B cell (primary cell): ENCODE results near the gene DYNLT2B.

Source experiments
- EZH2 ChIP-seq: IDR thresholded peaks from 2 replicates; pipeline ENCODE4 v1.6.1; 2012; ENCODE audit warnings: borderline replicate concordance, low read depth, mild to moderate bottlenecking, moderate library complexity, low read length; ENCODE audit not compliant: insufficient read depth, poor library complexity, severe bottlenecking
- TF ChIP-seq, protein P1 (sequence below): fragments of 200-600 bp; IDR thresholded peaks from one replicate; pipeline ENCODE4 v1.8.0; 2022; ENCODE audit warnings: antibody characterized with exemption, mild to moderate bottlenecking

DNA sequence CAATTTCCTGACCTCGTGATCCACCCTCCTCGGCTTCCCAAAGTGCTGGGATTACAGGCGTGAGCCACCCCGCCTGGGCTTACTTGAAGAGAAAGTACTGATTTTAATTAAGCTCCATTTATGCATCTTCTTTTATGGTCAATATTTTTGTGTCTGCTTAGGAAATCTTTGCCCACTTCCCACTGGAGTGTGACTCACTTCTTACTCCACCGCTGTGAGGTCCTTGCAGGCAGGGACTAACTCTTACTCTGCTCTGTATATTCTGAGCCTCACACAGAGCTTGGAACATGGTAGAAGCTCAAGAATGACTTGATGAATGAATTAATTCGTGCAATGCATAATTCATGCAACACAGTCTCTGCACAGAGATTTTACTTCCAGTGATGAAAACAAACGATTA lies 23.1 kb upstream of the DYNLT2B start:
- TF ChIP-seq, protein P1, sequence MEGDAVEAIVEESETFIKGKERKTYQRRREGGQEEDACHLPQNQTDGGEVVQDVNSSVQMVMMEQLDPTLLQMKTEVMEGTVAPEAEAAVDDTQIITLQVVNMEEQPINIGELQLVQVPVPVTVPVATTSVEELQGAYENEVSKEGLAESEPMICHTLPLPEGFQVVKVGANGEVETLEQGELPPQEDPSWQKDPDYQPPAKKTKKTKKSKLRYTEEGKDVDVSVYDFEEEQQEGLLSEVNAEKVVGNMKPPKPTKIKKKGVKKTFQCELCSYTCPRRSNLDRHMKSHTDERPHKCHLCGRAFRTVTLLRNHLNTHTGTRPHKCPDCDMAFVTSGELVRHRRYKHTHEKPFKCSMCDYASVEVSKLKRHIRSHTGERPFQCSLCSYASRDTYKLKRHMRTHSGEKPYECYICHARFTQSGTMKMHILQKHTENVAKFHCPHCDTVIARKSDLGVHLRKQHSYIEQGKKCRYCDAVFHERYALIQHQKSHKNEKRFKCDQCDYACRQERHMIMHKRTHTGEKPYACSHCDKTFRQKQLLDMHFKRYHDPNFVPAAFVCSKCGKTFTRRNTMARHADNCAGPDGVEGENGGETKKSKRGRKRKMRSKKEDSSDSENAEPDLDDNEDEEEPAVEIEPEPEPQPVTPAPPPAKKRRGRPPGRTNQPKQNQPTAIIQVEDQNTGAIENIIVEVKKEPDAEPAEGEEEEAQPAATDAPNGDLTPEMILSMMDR = no peak
- TF ChIP-seq EZH2 = no peak
